H9 (cell line): ENCODE data around the gene PNKD. TPM values are rescaled to one million over a fixed set of nuclear protein-coding genes. Genes with fewer than 3 reads are reported as not detected.

Experiments
- DNase-seq: peaks from one replicate; pipeline ENCODE4 v3.0.0-alpha.2; 2017
- H2AFZ ChIP-seq: one replicate; pipeline ENCODE4 v1.6.1; 2013; ENCODE audit warnings: mild to moderate bottlenecking, low read length, control low read depth, moderate library complexity
- H2AK5ac ChIP-seq: 2 replicates; pipeline ENCODE4 v1.6.1; 2013; ENCODE audit warnings: low read length, control low read depth, mixed read lengths; ENCODE audit not compliant: insufficient read length
- H2BK120ac ChIP-seq: one replicate; pipeline ENCODE4 v1.6.1; 2013; ENCODE audit warnings: low read depth, mild to moderate bottlenecking, low read length, control low read depth, inconsistent platforms; ENCODE audit not compliant: poor library complexity, severe bottlenecking
- H2BK12ac ChIP-seq: 2 replicates; pipeline ENCODE4 v1.6.1; 2013; ENCODE audit warnings: low read length, control low read depth, mixed read lengths, low read depth; ENCODE audit not compliant: insufficient read length
- H2BK15ac ChIP-seq: 2 replicates; pipeline ENCODE4 v1.6.1; 2013; ENCODE audit warnings: low read depth, low read length, control low read depth
- H2BK20ac ChIP-seq: one replicate; pipeline ENCODE4 v1.6.1; 2013; ENCODE audit warnings: low read depth, mild to moderate bottlenecking, low read length, control low read depth, inconsistent platforms; ENCODE audit not compliant: poor library complexity, severe bottlenecking
- H2BK5ac ChIP-seq: 2 replicates; pipeline ENCODE4 v1.6.1; 2013; ENCODE audit warnings: low read length, control low read depth, mixed read lengths; ENCODE audit not compliant: insufficient read length
- H3K14ac ChIP-seq: 2 replicates; pipeline ENCODE4 v1.6.1; 2013; ENCODE audit warnings: low read length, control low read depth; ENCODE audit not compliant: insufficient read depth
- H3K18ac ChIP-seq: 2 replicates; pipeline ENCODE4 v1.6.1; 2013; ENCODE audit warnings: low read depth, mild to moderate bottlenecking, mixed read lengths, low read length, control low read depth; ENCODE audit not compliant: insufficient read length
- H3K23ac ChIP-seq: 2 replicates; pipeline ENCODE4 v1.6.1; 2013; ENCODE audit warnings: low read length, control low read depth, mixed read lengths, low read depth; ENCODE audit not compliant: insufficient read length
- H3K23me2 ChIP-seq: 2 replicates; pipeline ENCODE4 v1.6.1; 2013; ENCODE audit warnings: low read depth, mild to moderate bottlenecking, mixed read lengths, low read length, control low read depth; ENCODE audit not compliant: insufficient read length, poor library complexity, severe bottlenecking
- H3K27ac ChIP-seq: 2 replicates; pipeline ENCODE4 v1.5.1; 2013; ENCODE audit warnings: low read length, control low read depth, mixed read lengths, low read depth; ENCODE audit not compliant: insufficient read length
- H3K27me3 ChIP-seq: 2 replicates; pipeline ENCODE4 v1.6.1; 2013; ENCODE audit warnings: low read length, control low read depth, inconsistent platforms; ENCODE audit not compliant: insufficient read depth
- H3K4ac ChIP-seq: 2 replicates; pipeline ENCODE4 v1.6.1; 2013; ENCODE audit warnings: low read depth, mild to moderate bottlenecking, control low read depth, inconsistent platforms, low read length, moderate library complexity
- H3K4me1 ChIP-seq: 2 replicates; pipeline ENCODE4 v1.6.1; 2013; ENCODE audit warnings: low read length, control low read depth, inconsistent platforms; ENCODE audit not compliant: insufficient read depth
- H3K4me2 ChIP-seq: 2 replicates; pipeline ENCODE4 v1.6.1; 2013; ENCODE audit warnings: low read length, control low read depth, mixed read lengths; ENCODE audit not compliant: insufficient read length, insufficient read depth
- H3K56ac ChIP-seq: 2 replicates; pipeline ENCODE4 v1.6.1; 2013; ENCODE audit warnings: low read depth, mild to moderate bottlenecking, mixed read lengths, low read length, control low read depth; ENCODE audit not compliant: insufficient read length
- H3K79me1 ChIP-seq: 2 replicates; pipeline ENCODE4 v1.6.1; 2013; ENCODE audit warnings: low read depth, mild to moderate bottlenecking, moderate library complexity, low read length, control low read depth, inconsistent platforms; ENCODE audit not compliant: insufficient read depth, poor library complexity, severe bottlenecking
- H3K79me2 ChIP-seq: 2 replicates; pipeline ENCODE4 v1.6.1; 2013; ENCODE audit warnings: low read length, control low read depth, inconsistent platforms; ENCODE audit not compliant: insufficient read depth
- H3K9ac ChIP-seq: 2 replicates; pipeline ENCODE4 v1.6.1; 2013; ENCODE audit warnings: low read length, control low read depth, mixed read lengths; ENCODE audit not compliant: insufficient read length; ENCODE audit errors: extremely low read depth
- H3K9me3 ChIP-seq: one replicate; pipeline ENCODE4 v1.6.1; 2013; ENCODE audit warnings: low read depth, low read length, inconsistent platforms; ENCODE audit not compliant: control insufficient read depth
- H3T11ph ChIP-seq: one replicate; pipeline ENCODE4 v1.6.1; 2013; ENCODE audit warnings: mild to moderate bottlenecking, low read length, control low read depth, inconsistent platforms
- H4K20me1 ChIP-seq: one replicate; pipeline ENCODE4 v1.6.1; 2013; ENCODE audit not compliant: control insufficient read depth, insufficient read length, insufficient read depth
- H4K5ac ChIP-seq: 2 replicates; pipeline ENCODE4 v1.6.1; 2013; ENCODE audit warnings: low read depth, mild to moderate bottlenecking, mixed read lengths, low read length, control low read depth; ENCODE audit not compliant: insufficient read length
- H4K8ac ChIP-seq: replicated peaks from 2 replicates; pipeline ENCODE4 v1.6.1; 2013; ENCODE audit warnings: low read length, control low read depth, mixed read lengths, low read depth; ENCODE audit not compliant: insufficient read length
- H4K91ac ChIP-seq: 2 replicates; pipeline ENCODE4 v1.6.1; 2013; ENCODE audit warnings: low read depth, mild to moderate bottlenecking, moderate library complexity, mixed read lengths, low read length, control low read depth; ENCODE audit not compliant: insufficient read length
- H3K27ac Mint-ChIP-seq, 3 experiments: 2 replicates in 2 of 3; 3 replicates in 1 of 3; pipeline ENCODE4 v1.8.0; 2020 to 2021; ENCODE audit warnings: mixed read lengths in 3 of 3, mild to moderate bottlenecking in 1 of 3, moderate library complexity in 1 of 3
- H3K27me3 Mint-ChIP-seq: 2 replicates; pipeline ENCODE4 v1.8.0; 2021; ENCODE audit warnings: low read depth, mild to moderate bottlenecking, moderate library complexity, mixed read lengths
- H3K36me3 Mint-ChIP-seq, 3 experiments: 2 replicates in 2 of 3; 3 replicates in 1 of 3; pipeline ENCODE4 v1.8.0; 2020 to 2021; ENCODE audit warnings: low read depth in 3 of 3, mixed read lengths in 3 of 3; ENCODE audit not compliant: insufficient read depth in 1 of 3
- H3K4me1 Mint-ChIP-seq, 2 experiments: 2 replicates each; pipeline ENCODE4 v1.8.0; 2020; ENCODE audit warnings: mixed read lengths in 2 of 2
- H3K4me3 Mint-ChIP-seq, 2 experiments: 2 replicates in 1 of 2; 3 replicates in 1 of 2; pipeline ENCODE4 v1.8.0; 2020 to 2021; ENCODE audit warnings: mild to moderate bottlenecking in 2 of 2, mixed read lengths in 2 of 2, moderate library complexity in 1 of 2
- H3K9me3 Mint-ChIP-seq, 2 experiments: 2 replicates in 1 of 2; 3 replicates in 1 of 2; pipeline ENCODE4 v1.8.0; 2020; ENCODE audit warnings: mild to moderate bottlenecking in 2 of 2, mixed read lengths in 2 of 2, moderate library complexity in 1 of 2
- CTCF ChIP-seq: fragments of 200-600 bp; sonication (generic); conservative IDR thresholded peaks from 3 replicates; pipeline ENCODE4 v1.8.0; 2021; ENCODE audit warnings: antibody characterized with exemption, mild to moderate bottlenecking
- WGBS: extraction: QIAGEN DNeasy Blood & Tissue Kit; methylation state at CpG from one replicate; pipeline ENCODE4 v1.1.7; 2013; ENCODE audit warnings: missing lambda C conversion rate, low lambda C conversion rate, mixed read lengths; ENCODE audit not compliant: insufficient read length; ENCODE audit errors: extremely low coverage; 5-methylcytosine and 5-hydroxymethylcytosine counted together
- total RNA-seq: library from RNA; stranded (reverse); gene quantifications from 2 replicates; pipeline ENCODE4 v1.2.1, GENCODE V29; 2021

The PNKD gene
- total RNA-seq, 1 experiment from 2014 or later: 31.6 TPM

GRCh38 chr2:218366621-218367414, 96.5 kb downstream of the PNKD start:
- Histone ChIP-seq H4K5ac (no peak overlapping the region), H2BK12ac (no peak overlapping the region), H3K9ac (no peak overlapping the region), H3K4me2 (peak overlapping the region; percentile 57), H3K9me3 (no peaks in the 10 kb centered on the region), H3K23ac (no peak overlapping the region), H4K8ac (no peak overlapping the region), H4K91ac (no peak overlapping the region), H3K4me1 (no peaks in the 10 kb centered on the region), H3K79me1 (no peaks in the 10 kb centered on the region), H3T11ph (no peak overlapping the region), H2AFZ (no peak overlapping the region), H3K4ac (no peak overlapping the region), H3K23me2 (no peaks in the 10 kb centered on the region), H2BK15ac (no peak overlapping the region), H3K14ac (no peak overlapping the region), H3K79me2 (no peaks in the 10 kb centered on the region), H4K20me1 (no peaks in the 10 kb centered on the region), H3K56ac (no peak overlapping the region), H2BK5ac (no peak overlapping the region), H3K27me3 (no peaks in the 10 kb centered on the region), H3K27ac (no peak overlapping the region), H2AK5ac (no peak overlapping the region), H3K18ac (no peak overlapping the region), H2BK120ac (no peak overlapping the region), H2BK20ac (no peak overlapping the region)
- H3K36me3 Mint-ChIP-seq: no peaks in the 10 kb centered on the region
- H3K27me3 Mint-ChIP-seq: peaks cover 4% of the 10 kb centered on the region; the same call in 1 of the 2 replicates
- TF ChIP-seq CTCF: no peak
- WGBS: no CpG with 5 or more reads among the region's 9 CpGs
- no peaks in the 10 kb centered on the region; a peak in 1 of 5 replicates for H3K9me3 Mint-ChIP-seq
- H3K27ac Mint-ChIP-seq: peak overlapping the region in 1 of 3 experiments; percentile 73; a peak in 1 of 7 replicates
- no peak for DNase-seq
- H3K4me3 Mint-ChIP-seq: peak overlapping the region; percentile 76 to 82
- H3K4me1 Mint-ChIP-seq: peaks cover 9% of the 10 kb centered on the region in 2 experiments
